GM23248 (cell line): Measurements from ENCODE around the gene ADAMTSL1.

ENCODE experiments used
- EZH2 ChIP-seq: fragments of 200-600 bp; sonication (generic); IDR thresholded peaks from 2 replicates; pipeline ENCODE4 v1.6.1; 2018; ENCODE audit warnings: antibody characterized with exemption, mild to moderate bottlenecking; ENCODE audit not compliant: insufficient read depth, poor library complexity, severe bottlenecking
- EZH2phosphoT487 ChIP-seq: fragments of 200-600 bp; sonication (generic); IDR thresholded peaks from 2 replicates; pipeline ENCODE4 v1.6.1; 2018; ENCODE audit warnings: antibody characterized with exemption, moderate library complexity, mild to moderate bottlenecking, low read depth; ENCODE audit not compliant: insufficient read depth

- TF ChIP-seq EZH2phosphoT487, result no peak
- TF ChIP-seq EZH2, result no peak
Measured at GRCh38 chr9:18722882-18723281, 248.9 kb downstream of the ADAMTSL1 start.
